Lung (tissue), 12 donors: Measurements from ENCODE around the gene CLIC5. TPM values are rescaled to one million over a fixed set of nuclear protein-coding genes. Genes with fewer than 3 reads are reported as not detected.

Experiments used
- ATAC-seq: fragments of 200-7000 bp; cut with Tn5 transposase; one replicate; pipeline ENCODE4 v1.9.1; 2020; ENCODE audit warnings: moderate number of reproducible peaks; ENCODE audit not compliant: insufficient read depth, low FRiP score
- DNase-seq, 3 donors: peaks; one replicate each; pipeline ENCODE4 v3.0.0-alpha.2; 2013 to 2017
- H3K27ac ChIP-seq, 2 donors: one replicate each; pipeline ENCODE4 v1.5.1; 2013; ENCODE audit warnings: mild to moderate bottlenecking in 2 of 2, moderate library complexity in 2 of 2, control low read depth in 1 of 2, inconsistent platforms in 1 of 2, low read depth in 1 of 2, low read length in 1 of 2
- H3K27me3 ChIP-seq, 3 donors: one replicate each; pipeline ENCODE4 v1.5.1; 2013; ENCODE audit warnings: low read length in 2 of 3; ENCODE audit not compliant: control insufficient read depth in 3 of 3, insufficient read depth in 3 of 3
- H3K36me3 ChIP-seq, 4 donors: one replicate each; pipeline ENCODE4 v1.5.1; 2013; ENCODE audit warnings: low read length in 4 of 4, mild to moderate bottlenecking in 1 of 4, moderate library complexity in 1 of 4; ENCODE audit not compliant: control insufficient read depth in 4 of 4, insufficient read depth in 4 of 4
- H3K4me1 ChIP-seq, 5 donors: one replicate each; pipeline ENCODE4 v1.5.1; 2013; ENCODE audit warnings: low read length in 5 of 5, mild to moderate bottlenecking in 2 of 5, moderate library complexity in 1 of 5; ENCODE audit not compliant: control insufficient read depth in 5 of 5, insufficient read depth in 5 of 5
- H3K4me3 ChIP-seq: one replicate; pipeline ENCODE4 v1.5.1; 2013; ENCODE audit warnings: mild to moderate bottlenecking, control low read depth, moderate library complexity
- H3K9ac ChIP-seq, 2 donors: one replicate each; pipeline ENCODE4 v1.5.1; 2013; ENCODE audit warnings: low read length in 2 of 2, control low read depth in 1 of 2; ENCODE audit not compliant: insufficient read depth in 1 of 2
- H3K9me3 ChIP-seq, 4 donors: one replicate each; pipeline ENCODE4 v1.5.1; 2013; ENCODE audit warnings: low read length in 3 of 4, mild to moderate bottlenecking in 1 of 4, moderate library complexity in 1 of 4; ENCODE audit not compliant: control insufficient read depth in 4 of 4, insufficient read depth in 3 of 4
- WGBS, 2 donors: extraction: QIAGEN DNeasy Blood & Tissue Kit; methylation state at CpG; one replicate each; pipeline ENCODE4 v1.1.7; 2013; 5-methylcytosine and 5-hydroxymethylcytosine counted together
- polyA plus RNA-seq, 2 donors: library from polyadenylated mRNA; stranded (reverse); fragments of 200-250 nt; gene quantifications; one replicate each; pipeline ENCODE4 v1.2.1, GENCODE V29; 2013
- total RNA-seq, 2 donors: library from RNA; depleted of rRNA in 1 of 2; stranded (reverse); fragments of >200 nt in 1 of 2; gene quantifications; one replicate each; pipeline ENCODE4 v1.2.1, GENCODE V29; 2014 to 2021
- TF ChIP-seq, protein P1 (sequence below): IDR thresholded peaks from 2 replicates; pipeline ENCODE4 v1.5.1; 2012; ENCODE audit warnings: mild to moderate bottlenecking; ENCODE audit errors: control extremely low read depth, extremely low read depth
- donor health status: control.
- donor health status: control.
- donor health status: Bipolar disorder and iron deficiency.
- donor health status: healthy.
- donor health status: DM: yes; HTN: yes; CAD: no.

CLIC5 gene
- total and polyA plus RNA-seq, 4 donors: 14.8 to 92.3 (median 40.7) TPM

DNA sequence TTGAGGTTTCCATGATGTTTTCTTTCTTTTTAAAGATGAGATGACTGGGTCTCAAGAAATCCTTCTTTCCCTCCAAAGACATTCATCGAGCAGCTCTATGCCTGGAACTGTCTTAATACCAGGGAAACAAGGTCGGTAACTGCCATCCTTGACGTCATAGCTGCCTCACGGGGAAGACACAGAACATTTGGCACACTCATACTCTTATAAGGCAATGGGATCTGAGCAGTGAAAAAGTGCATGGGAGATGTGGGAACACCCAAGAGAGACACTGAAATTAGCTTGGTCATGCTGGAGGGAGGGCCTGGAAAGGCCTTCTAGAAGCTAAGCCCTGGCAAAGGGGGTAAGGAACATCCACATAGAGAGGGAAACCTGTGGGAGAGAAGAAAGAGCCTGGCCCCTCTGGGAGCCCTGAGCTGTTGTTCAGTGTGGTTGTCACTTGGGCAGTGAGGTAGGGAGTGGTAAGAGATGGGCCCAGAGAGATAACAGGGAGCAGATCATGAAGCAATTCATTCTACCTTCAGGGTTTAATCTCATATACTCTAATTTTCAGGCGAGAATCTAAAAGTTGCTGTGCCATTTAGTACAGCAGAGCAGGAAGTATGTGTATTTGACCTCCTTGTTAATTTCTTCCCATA lies 30.8 kb downstream of the CLIC5 start:
- TF ChIP-seq, protein P1, sequence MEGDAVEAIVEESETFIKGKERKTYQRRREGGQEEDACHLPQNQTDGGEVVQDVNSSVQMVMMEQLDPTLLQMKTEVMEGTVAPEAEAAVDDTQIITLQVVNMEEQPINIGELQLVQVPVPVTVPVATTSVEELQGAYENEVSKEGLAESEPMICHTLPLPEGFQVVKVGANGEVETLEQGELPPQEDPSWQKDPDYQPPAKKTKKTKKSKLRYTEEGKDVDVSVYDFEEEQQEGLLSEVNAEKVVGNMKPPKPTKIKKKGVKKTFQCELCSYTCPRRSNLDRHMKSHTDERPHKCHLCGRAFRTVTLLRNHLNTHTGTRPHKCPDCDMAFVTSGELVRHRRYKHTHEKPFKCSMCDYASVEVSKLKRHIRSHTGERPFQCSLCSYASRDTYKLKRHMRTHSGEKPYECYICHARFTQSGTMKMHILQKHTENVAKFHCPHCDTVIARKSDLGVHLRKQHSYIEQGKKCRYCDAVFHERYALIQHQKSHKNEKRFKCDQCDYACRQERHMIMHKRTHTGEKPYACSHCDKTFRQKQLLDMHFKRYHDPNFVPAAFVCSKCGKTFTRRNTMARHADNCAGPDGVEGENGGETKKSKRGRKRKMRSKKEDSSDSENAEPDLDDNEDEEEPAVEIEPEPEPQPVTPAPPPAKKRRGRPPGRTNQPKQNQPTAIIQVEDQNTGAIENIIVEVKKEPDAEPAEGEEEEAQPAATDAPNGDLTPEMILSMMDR: no peak
- 87 to 94% methylated on average over 5 of the region's 5 CpGs for WGBS, 2 donors
- Histone ChIP-seq H3K36me3 (peaks cover 0 to 4% (median 2%) of the 10 kb centered on the region in 4 donors), H3K4me1 (peaks cover 0 to 45% (median 0%) of the 10 kb centered on the region in 5 donors), H3K27me3 (no peaks in the 10 kb centered on the region), H3K9ac (no peak overlapping the region), H3K9me3 (no peaks in the 10 kb centered on the region), H3K4me3 (no peak overlapping the region), H3K27ac (peak overlapping the region in 1 of 2 donors; percentile 98)
- ATAC-seq (no peak), DNase-seq (no peak)

DNA sequence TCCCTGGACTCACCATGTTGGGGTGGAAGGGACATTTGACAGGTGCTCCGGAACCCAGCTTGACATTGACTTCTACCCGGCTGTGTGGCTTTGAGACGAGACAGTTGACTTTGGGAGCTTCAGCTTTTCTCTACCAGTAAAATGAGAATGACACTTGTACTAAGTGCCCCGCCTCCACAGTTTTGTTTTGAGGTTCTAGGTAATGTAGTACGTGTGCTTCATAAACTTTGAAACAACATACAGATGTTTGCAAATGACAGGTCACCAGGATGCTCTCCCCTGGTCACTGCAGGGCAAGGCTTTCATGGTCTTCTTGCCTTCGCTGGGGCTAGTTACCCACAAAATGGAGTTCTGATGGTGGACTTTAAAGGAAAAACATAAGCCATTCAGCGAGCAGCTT lies 31.3 kb downstream of the CLIC5 start:
- peak overlapping the region in 1 of 2 donors; percentile 41 for H3K27ac ChIP-seq
- peaks cover 0 to 42% (median 0%) of the 10 kb centered on the region in 5 donors for H3K4me1 ChIP-seq
- WGBS, 2 donors: 94% methylated on average over 7 of the region's 7 CpGs
- TF ChIP-seq, protein P1: no peak
- no peak overlapping the region for H3K9ac ChIP-seq
- H3K9me3 ChIP-seq: no peaks in the 10 kb centered on the region
- peaks cover 0 to 4% (median 2%) of the 10 kb centered on the region in 4 donors for H3K36me3 ChIP-seq
- no peaks in the 10 kb centered on the region for H3K27me3 ChIP-seq
- H3K4me3 ChIP-seq: no peak overlapping the region
- DNase-seq (no peak), ATAC-seq (no peak)

DNA sequence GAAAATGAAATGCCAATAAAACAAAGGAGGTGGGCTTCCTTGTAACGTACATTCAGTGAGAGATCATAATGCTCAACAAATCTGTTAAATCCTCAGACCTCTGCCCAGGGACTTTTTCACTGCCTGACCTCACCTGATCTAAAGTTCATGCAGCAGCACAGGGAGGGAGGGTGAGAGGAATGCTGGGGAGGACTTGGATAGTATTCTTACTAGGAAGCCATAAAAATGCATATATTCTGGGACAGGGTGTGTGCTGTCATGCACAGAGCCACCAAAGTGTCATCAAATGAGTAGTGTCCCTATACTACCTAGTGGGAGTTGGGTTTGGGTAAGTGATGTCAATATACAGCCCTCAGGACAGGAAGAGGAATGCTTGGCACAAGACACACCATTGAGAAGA lies 32.6 kb downstream of the CLIC5 start:
- TF ChIP-seq, protein P1: no peak
- peaks cover 0 to 4% (median 2%) of the 10 kb centered on the region in 4 donors for H3K36me3 ChIP-seq
- no peak overlapping the region for H3K4me3 ChIP-seq
- H3K27me3 ChIP-seq: no peaks in the 10 kb centered on the region
- peaks cover 0 to 42% (median 0%) of the 10 kb centered on the region in 5 donors for H3K4me1 ChIP-seq
- H3K27ac ChIP-seq: peak overlapping the region in 1 of 2 donors; percentile 56
- DNase-seq: no peak
- no peak for ATAC-seq
- H3K9ac ChIP-seq: no peak overlapping the region
- WGBS, 2 donors: 88 to 100% methylated on average over 1 of the region's 1 CpG
- no peaks in the 10 kb centered on the region for H3K9me3 ChIP-seq
